ENCODE data around the gene PPP1R9A.

PPP1R9A gene

GRCh38 chr7:95045236-95045923, 138.0 kb downstream of the PPP1R9A start:
- DNase-seq = no peak

GRCh38 chr7:95046494-95047240, 139.3 kb downstream of the PPP1R9A start:
- DNase-seq = no peak

GRCh38 chr7:95047291-95047690, 139.9 kb downstream of the PPP1R9A start:
- DNase-seq = no peak

GRCh38 chr7:95052566-95053094, 145.2 kb downstream of the PPP1R9A start:
- DNase-seq = no peak

GRCh38 chr7:95054386-95054785, 147.0 kb downstream of the PPP1R9A start:
- DNase-seq = no peak

- no peak for DNase-seq
Observed at GRCh38 chr7:95055295-95055694, 147.9 kb downstream of the PPP1R9A start.

GRCh38 chr7:95056107-95056739, 148.8 kb downstream of the PPP1R9A start:
- no peak for DNase-seq

GRCh38 chr7:95056901-95057300, 149.5 kb downstream of the PPP1R9A start:
- no peak for DNase-seq

GRCh38 chr7:95059842-95060313, 152.5 kb downstream of the PPP1R9A start:
- no peak for DNase-seq

- DNase-seq = no peak
Observed at GRCh38 chr7:95062901-95063300, 155.5 kb downstream of the PPP1R9A start.

GRCh38 chr7:95066737-95067530, 159.5 kb downstream of the PPP1R9A start:
- DNase-seq = no peak

- DNase-seq = no peak
Observed at GRCh38 chr7:95088536-95089215, 181.3 kb downstream of the PPP1R9A start.

GRCh38 chr7:95089414-95090315, 182.3 kb downstream of the PPP1R9A start:
- no peak for DNase-seq

GRCh38 chr7:95092324-95092723, 184.9 kb downstream of the PPP1R9A start:
- no peak for DNase-seq

GRCh38 chr7:95095259-95095965, 188.0 kb downstream of the PPP1R9A start:
- no peak for DNase-seq

- DNase-seq = no peak
Observed at GRCh38 chr7:95095966-95096540, 188.7 kb downstream of the PPP1R9A start.

- no peak for DNase-seq
Observed at GRCh38 chr7:95097291-95097690, 189.9 kb downstream of the PPP1R9A start.

GRCh38 chr7:95097851-95098250, 190.5 kb downstream of the PPP1R9A start:
- no peak for DNase-seq

- no peak for DNase-seq
Observed at GRCh38 chr7:95099106-95099505, 191.7 kb downstream of the PPP1R9A start.

GRCh38 chr7:95101422-95101821, 194.0 kb downstream of the PPP1R9A start:
- no peak for DNase-seq

Data from CD4-positive, alpha-beta T cell treated with Interleukin-10 for 1 hour (primary cell).